GM19438 (cell line): ENCODE data around the gene DPF1.

Experiments used
- ATAC-seq: cut with Tn5 transposase; IDR thresholded peaks from one replicate; pipeline ENCODE4 v1.9.1; 2021; ENCODE audit warnings: low read depth; ENCODE audit not compliant: unreplicated experiment

The DPF1 gene

GRCh38 chr19:38221919-38222830 is 1.8 kb downstream of the DPF1 start:
- no peak for ATAC-seq

DNA sequence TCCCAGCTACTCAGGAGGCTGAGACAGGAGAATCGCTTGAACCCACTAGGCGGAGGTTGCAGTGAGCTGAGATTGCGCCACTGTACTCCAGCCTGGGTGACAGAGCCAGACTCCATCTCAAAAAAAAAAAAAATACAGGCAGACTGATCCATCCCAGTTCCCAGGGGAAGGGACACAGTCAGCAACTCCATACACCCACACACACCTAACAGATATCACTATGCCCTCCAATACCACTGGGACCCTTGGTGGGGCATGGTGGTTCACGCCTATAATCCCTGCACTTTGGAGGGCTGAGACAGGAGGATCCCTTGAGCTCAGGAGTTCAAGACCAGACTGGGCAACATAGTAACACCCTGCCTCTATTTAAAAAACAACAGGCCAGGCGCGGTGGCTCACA is 2.6 kb downstream of the DPF1 start:
- no peak for ATAC-seq

GRCh38 chr19:38219221-38219620 is 4.8 kb downstream of the DPF1 start:
- no peak for ATAC-seq

DNA sequence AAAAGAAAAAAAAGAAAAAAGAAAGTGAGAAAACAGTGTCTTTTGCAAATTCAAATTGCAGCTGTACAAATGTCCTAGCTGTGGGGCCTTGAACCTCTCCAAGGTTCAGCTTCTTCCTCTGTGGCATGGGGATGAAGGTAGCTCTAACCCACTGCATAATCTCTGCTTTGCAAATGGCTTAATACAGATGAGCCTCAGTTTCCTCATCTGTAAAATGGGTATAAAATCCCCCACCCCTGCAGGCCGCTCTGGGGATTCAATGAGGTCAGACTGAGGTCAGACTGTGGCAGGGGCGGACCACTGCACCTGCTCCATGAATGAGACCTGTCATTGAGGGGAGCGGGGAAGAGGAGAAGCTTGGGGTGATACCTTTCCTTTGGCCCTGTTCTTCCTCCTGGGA is 5.8 kb downstream of the DPF1 start:
- no peak for ATAC-seq

GRCh38 chr19:38216785-38217641 is 7.0 kb downstream of the DPF1 start:
- ATAC-seq = no peak

GRCh38 chr19:38213911-38214625 is 10.0 kb downstream of the DPF1 start:
- ATAC-seq = no peak

DNA sequence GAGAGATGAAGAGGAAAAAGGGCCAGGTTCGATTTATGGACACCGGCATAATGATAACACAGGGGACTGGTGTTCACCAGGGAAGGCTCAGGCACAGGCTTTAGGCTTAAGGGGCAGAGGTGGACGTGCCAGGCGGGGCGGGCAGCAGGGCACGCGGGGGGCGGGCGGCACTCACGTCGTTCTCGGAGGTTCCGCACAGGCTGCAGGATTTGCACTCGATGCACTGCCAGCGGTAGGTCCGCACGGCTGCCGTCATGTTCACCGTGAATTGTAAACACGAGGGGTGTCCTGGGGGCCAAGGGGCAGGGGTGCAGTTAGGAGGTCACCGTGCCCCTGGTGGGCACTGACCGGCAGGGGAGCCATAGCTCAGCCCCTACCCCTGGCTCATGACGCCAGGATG is 10.6 kb downstream of the DPF1 start:
- no peak for ATAC-seq

DNA sequence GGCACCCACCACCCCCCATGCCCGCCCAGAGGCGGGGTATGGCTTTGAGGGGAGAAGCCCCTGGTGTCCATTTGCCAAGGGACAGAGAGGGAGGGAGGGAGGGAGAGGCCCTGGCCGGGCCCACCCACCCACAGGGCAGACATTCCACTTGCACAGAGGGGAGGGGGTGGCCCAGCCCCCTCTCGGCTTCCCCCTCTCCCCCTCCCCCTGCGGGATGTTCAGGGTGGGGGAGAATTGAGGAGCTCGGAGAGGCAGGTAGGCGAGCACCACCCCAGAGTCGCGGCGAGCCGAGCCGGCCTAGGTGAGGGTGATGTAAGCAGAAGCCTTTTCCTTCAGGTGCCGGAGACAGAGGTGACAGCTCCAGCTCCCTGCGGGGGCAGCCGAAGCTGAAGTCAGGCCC is 12.3 kb downstream of the DPF1 start:
- ATAC-seq = no peak

DNA sequence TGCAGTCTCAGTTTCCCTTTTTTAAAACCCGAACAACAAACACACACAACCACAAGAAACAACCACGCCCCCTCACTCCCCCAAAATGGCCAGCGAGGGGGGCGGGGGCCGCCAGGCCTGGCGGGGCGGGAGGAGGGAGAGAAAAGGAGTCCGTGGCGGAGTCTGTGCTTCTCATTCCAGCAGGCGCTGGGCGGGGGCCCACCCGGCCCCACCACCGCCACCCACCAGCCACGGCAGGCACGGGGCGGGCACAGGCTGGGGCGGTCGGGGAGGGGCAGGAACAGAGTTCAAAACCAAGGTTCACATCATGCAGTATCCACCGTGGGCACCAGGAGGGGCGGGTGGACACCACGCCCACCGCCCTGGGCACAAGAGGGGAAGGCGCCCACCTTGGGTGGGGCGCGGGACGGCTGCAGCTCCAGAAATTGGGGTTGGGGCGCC is 12.9 kb downstream of the DPF1 start:
- no peak for ATAC-seq

DNA sequence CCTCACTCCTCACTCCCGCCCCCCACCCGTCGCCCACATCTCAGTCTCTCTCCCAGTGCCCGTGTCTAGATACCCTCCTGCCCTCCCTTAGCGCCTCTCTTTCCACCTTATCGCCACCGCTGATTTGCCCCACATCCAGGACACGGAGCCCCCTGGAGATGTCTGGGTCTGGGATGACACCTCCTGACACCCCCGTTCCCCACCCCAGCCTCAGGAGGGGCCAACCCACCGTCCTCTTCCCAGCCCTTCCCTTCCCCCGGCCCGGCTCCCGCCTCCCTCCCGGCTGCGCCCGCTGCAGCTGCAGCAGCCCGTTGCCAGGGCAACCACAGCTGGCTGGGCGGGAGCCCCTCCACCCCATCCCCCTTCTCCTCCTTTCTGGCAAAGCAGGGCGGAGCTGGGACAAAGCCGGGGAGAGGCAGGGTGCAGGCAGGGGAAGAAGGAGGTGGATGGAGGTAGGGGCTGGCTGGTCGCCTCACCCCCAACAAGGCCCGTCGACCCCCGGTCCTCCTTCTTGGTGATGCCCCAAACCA is 13.5 kb downstream of the DPF1 start:
- no peak for ATAC-seq

GRCh38 chr19:38209671-38210457 is 14.2 kb downstream of the DPF1 start:
- ATAC-seq = no peak

- no peak for ATAC-seq
Measured at GRCh38 chr19:38209152-38209551, 14.9 kb downstream of the DPF1 start.

- ATAC-seq = no peak
Measured at GRCh38 chr19:38208571-38208970, 15.5 kb downstream of the DPF1 start.

DNA sequence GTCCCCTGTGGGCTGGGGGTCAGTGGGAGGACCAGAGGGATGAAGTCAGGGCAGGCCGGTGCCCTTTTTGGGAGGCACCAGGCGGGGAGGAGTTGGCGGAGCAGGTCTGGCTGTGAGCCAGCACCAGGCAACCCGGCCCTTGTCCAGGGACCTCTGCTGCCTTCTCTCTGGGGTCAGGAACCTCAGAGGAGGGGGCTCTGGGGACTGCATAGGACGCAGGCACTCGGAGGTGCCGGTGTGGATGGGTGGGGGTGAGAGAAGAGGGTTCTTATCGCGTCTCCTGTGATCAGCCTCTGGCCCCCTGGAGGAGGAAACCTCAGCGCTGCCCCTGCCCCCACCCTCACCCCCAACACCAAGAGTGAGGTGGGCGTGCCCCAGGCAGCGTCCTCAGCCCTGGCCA is 16.5 kb downstream of the DPF1 start:
- ATAC-seq = no peak

DNA sequence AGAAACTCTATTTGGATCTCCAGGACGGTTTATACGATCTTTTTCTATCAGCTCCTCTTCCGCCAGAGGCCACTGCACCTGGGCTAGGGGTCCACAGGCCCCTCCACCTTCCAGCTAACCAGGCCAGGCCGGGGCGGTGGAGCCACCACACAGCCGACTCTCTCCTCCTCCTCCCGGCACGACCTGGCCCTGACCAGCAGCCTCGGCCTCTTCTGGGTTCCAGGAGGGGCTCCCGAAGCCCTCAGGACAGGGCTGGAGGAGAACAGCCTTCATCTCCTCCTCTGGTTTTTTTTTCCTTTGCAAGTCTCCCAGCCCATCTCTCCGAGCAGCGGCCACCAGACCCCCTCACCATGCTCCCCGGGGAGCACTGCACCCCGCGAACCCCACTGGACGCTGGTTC is 17.1 kb downstream of the DPF1 start:
- no peak for ATAC-seq

DNA sequence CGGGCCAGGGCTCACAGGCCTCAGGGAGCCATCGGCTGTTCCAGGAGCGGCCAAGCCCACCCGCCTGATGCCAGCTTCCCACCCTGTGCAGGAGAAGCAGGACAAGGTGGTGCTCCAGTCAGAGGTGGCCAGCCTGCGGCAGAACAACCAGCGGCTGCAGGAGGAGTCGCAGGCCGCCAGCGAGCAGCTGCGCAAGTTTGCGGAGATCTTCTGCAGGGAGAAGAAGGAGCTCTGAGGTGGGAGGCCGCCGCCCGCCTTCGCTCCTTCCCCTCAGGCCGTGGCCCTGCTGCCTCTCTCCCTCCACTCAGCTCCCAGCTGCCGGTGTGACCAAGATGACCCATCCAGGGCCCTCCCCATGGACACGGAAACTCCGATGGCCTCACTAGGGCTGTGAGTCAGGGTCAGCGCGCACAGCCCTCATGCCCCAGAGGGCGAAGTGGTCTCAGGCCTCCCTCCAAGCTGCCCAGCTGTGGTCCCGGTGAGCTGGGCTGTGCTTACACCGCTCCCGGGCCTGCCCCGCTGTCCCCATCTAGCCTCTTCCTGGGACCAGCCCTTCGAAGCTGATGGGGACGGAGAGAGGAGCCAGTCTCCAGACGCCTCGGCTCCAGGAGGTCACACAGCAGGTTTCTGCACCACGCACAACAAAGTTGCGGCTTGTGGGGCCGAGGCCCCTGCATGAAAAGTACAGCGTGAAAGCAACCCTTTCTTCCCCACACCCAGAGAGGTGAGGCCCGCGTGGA is 17.8 kb downstream of the DPF1 start:
- no peak for ATAC-seq

- ATAC-seq = no peak
Measured at GRCh38 chr19:38204728-38205127, 19.3 kb downstream of the DPF1 start.

DNA sequence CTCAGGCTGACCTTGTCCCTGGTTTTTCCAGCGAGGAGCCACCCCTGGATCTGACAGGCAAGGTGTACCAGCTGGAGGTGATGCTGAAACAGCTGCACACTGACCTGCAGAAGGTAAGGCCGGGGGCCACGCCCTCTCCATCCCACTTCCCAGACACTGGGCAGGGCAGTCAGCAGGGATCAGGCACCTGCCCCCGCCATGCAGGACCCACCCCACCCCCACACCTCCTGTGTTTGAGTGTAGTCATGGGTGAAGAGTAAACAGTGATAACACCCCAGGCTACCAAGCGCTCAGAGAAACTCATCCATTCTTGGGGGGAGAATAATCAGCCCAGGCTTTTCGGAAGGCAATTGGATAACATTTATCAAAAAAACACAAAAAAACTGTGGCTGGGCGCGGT is 19.9 kb downstream of the DPF1 start:
- no peak for ATAC-seq

DNA sequence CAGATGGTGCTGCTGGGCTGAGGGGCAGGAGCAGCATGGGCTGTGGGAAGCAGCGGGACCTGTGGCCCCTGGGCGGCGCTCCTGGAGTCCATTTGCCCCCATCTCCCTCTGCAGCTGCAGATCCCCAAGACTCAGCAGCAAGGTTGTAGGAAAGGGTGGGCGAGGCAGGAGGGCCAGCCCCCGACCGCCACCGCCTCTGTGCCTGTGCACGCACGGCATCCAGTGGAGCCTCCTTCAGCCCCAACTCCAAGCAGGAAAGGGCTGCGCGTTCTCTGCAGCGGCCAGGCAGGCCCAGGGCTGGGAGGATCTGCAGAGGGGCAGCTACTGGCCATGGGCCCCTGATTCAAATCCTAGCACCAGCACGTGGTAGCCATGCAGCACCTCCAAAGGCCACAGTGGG is 20.8 kb downstream of the DPF1 start:
- ATAC-seq = no peak
